ENCODE results near the gene KIFC1. TPM values are rescaled to one million over a fixed set of nuclear protein-coding genes. Genes with fewer than 3 reads are reported as not detected.

KIFC1 gene
- total and polyA plus RNA-seq, 2 of the 4 experiments (the other 2 are of a cell fraction): 33.9 to 40.6 TPM

GRCh38 chr6:33446356-33446755 is 54.7 kb downstream of the KIFC1 start:
- H2AK5ac ChIP-seq (ENCODE audit: low read depth, low read length): no peak overlapping the region
- CTCF ChIA-PET: no interaction called here
- TF ChIP-seq MAFK (IDR thresholded peaks at IDR 0.05; ENCODE audit: low read depth, low read length) (no peak), CEBPB (IDR thresholded peaks at IDR 0.05; ENCODE audit: low read depth, low read length) (no peak), RAD21 (IDR thresholded peaks at IDR 0.05; ENCODE audit: low read length) (no peak), FOS (IDR thresholded peaks at IDR 0.05; ENCODE audit: low read depth, low read length) (no peak), NFE2L2 (IDR thresholded peaks at IDR 0.05; ENCODE audit: low read depth, low read length) (no peak), MXI1 (IDR thresholded peaks at IDR 0.05; ENCODE audit: borderline replicate concordance, low read depth, low read length) (no peak), RFX5 (IDR thresholded peaks at IDR 0.05; ENCODE audit: low read depth, low read length) (no peak), MAZ (IDR thresholded peaks at IDR 0.05; ENCODE audit: borderline replicate concordance, low read depth, low read length) (no peak), ELK1 (IDR thresholded peaks at IDR 0.05; ENCODE audit: borderline replicate concordance, low read depth, low read length) (no peak), CTCF (conservative IDR thresholded peaks at IDR 0.05; ENCODE audit: low read depth, low read length) (no peak), BHLHE40 (IDR thresholded peaks at IDR 0.05; ENCODE audit: low read depth, low read length) (no peak), POLR2A (IDR thresholded peaks at IDR 0.05; ENCODE audit: low read depth, low read length) (no peak), SMC3 (IDR thresholded peaks at IDR 0.05; ENCODE audit: low read depth, low read length) (no peak), CHD1 (IDR thresholded peaks at IDR 0.05; ENCODE audit: low read depth, low read length) (no peak), RCOR1 (IDR thresholded peaks at IDR 0.05; ENCODE audit: insufficient replicate concordance, low read length) (no peak), USF2 (IDR thresholded peaks at IDR 0.05; ENCODE audit: low read depth, low read length) (no peak)

More at GRCh38 chr6:33446356-33446755, 54.7 kb downstream of the KIFC1 start:
- Histone ChIP-seq H3K23ac (ENCODE audit: low read depth, low read length) (no peak overlapping the region), H2AK9ac (replicated peaks; ENCODE audit: low read depth, low read length, poor library complexity) (no peak overlapping the region), H3K56ac (ENCODE audit: extremely low read depth, insufficient read depth, low read length) (no peak overlapping the region), H2BK15ac (ENCODE audit: low read depth, low read length) (no peak overlapping the region), H3K4ac (ENCODE audit: low read depth, low read length) (no peak overlapping the region), H4K8ac (ENCODE audit: low read depth in 2 of 2, low read length in 2 of 2) (no peak overlapping the region), H4K91ac (ENCODE audit: insufficient read depth, low read depth, low read length) (no peak overlapping the region), H3K27me3 (ENCODE audit: control insufficient read depth, insufficient read depth, low read length) (no peaks in the 10 kb centered on the region), H3K9me1 (ENCODE audit: insufficient read depth, low read length) (no peaks in the 10 kb centered on the region), H3K9me3 (ENCODE audit: control insufficient read depth, insufficient read depth, low read length) (no peaks in the 10 kb centered on the region), H3K4me3 (ENCODE audit: insufficient read depth, low read depth, low read length) (no peak overlapping the region), H3K14ac (replicated peaks; ENCODE audit: low read depth, low read length) (no peak overlapping the region), H3K4me2 (ENCODE audit: low read depth, low read length) (no peak overlapping the region), H3K36me3 (ENCODE audit: control insufficient read depth, insufficient read depth, low read length) (peaks cover 62% of the 10 kb centered on the region), H3K4me1 (ENCODE audit: control insufficient read depth, insufficient read depth, low read length) (no peaks in the 10 kb centered on the region), H4K5ac (ENCODE audit: low read depth, low read length) (no peak overlapping the region), H3K27ac (ENCODE audit: insufficient read depth, low read length) (no peak overlapping the region), H2AFZ (replicated peaks; ENCODE audit: low read length, poor library complexity) (no peak overlapping the region), H2BK5ac (ENCODE audit: low read depth, low read length, poor library complexity, severe bottlenecking) (no peak overlapping the region), H3K79me1 (ENCODE audit: low read depth in 1 of 2, low read length in 2 of 2) (peaks cover 0 to 4% of the 10 kb centered on the region in 2 experiments; a peak in 1 of 4 replicates), H2BK120ac (ENCODE audit: low read depth, low read length) (no peak overlapping the region), H3K18ac (ENCODE audit: low read depth, low read length) (no peak overlapping the region), H4K20me1 (ENCODE audit: insufficient read depth, low read length) (no peaks in the 10 kb centered on the region; the same call in 1 of the 2 replicates), H2BK20ac (ENCODE audit: low read depth, low read length) (no peak overlapping the region), H3K9ac (ENCODE audit: low read depth, low read length) (no peak overlapping the region)
- in situ Hi-C loops (cut with MboI; ENCODE audit: low sequenced_read_pairs): no loop called here
- dilution Hi-C loops (cut with HindIII; ENCODE audit: low sequenced_read_pairs, unreplicated experiment): no loop called here
- intact Hi-C loops (cut with micrococcal nuclease): no loop called here
- POLR2A ChIA-PET (ENCODE audit: unreplicated experiment): no interaction called here
- ATAC-seq (ENCODE audit: low read depth) (no peak), DNase-seq (no peak)
- BruUV-seq (replicated peaks): no TSS peak
- 96% methylated on average over 5 of the region's 10 CpGs; no CpG with 5 or more reads in 1 of the 2 experiments for WGBS, 2 experiments (ENCODE audit: extremely low coverage in 2 of 2, insufficient read length in 1 of 2)
